Measurements from ENCODE around the gene SPOCK1. TPM values are rescaled to one million over a fixed set of nuclear protein-coding genes. Genes with fewer than 3 reads are reported as not detected.

Gene SPOCK1
- total RNA-seq, 1 experiment from 2014 or later = 9.8 TPM

- DNase-seq (peak; percentile 44), ATAC-seq (peak; percentile 45; the same call in 1 of the 2 replicates)
- Histone ChIP-seq H3K9me3 (ENCODE audit: low read length) (no peaks in the 10 kb centered on the region), H3K9ac (ENCODE audit: low read length) (no peak overlapping the region), H3K4me3 (ENCODE audit: low read length) (no peak overlapping the region), H3K27ac (ENCODE audit: low read length) (no peak overlapping the region), H3K4me1 (ENCODE audit: insufficient read depth, low read length) (peaks cover 10% of the 10 kb centered on the region), H3K4me2 (ENCODE audit: low read length) (no peak overlapping the region), H3K9me2 (replicated peaks; ENCODE audit: low read length) (no peaks in the 10 kb centered on the region), H3K36me3 (ENCODE audit: low read depth, low read length) (no peaks in the 10 kb centered on the region), H3F3A (ENCODE audit: low read length, unreplicated experiment) (no peaks in the 10 kb centered on the region), H2AFZ (ENCODE audit: low read length) (no peak overlapping the region), H3K79me2 (ENCODE audit: low read length) (no peaks in the 10 kb centered on the region), H3K27me3 (ENCODE audit: low read length) (no peaks in the 10 kb centered on the region), H4K20me1 (ENCODE audit: low read length) (no peaks in the 10 kb centered on the region)
- intact Hi-C loops (cut with micrococcal nuclease) = no loop called here
- peak; percentile 37; the same call in 1 of the 2 replicates for TF ChIP-seq CTCF (conservative IDR thresholded peaks at IDR 0.05; ENCODE audit: low read depth, low read length)
- no peak for TF ChIP-seq EZH2 (IDR thresholded peaks at IDR 0.05; ENCODE audit: low read length, unreplicated experiment)
- BruUV-seq (replicated peaks) = no TSS peak
- ChIA-PET POLR2A (ENCODE audit: unreplicated experiment) (no interaction called here), CTCF (no interaction called here)
Observed at GRCh38 chr5:137199966-137200365, 299.2 kb downstream of the SPOCK1 start.

- Histone ChIP-seq H2AFZ (ENCODE audit: low read length) (no peak overlapping the region), H3K4me2 (ENCODE audit: low read length) (no peak overlapping the region), H3F3A (ENCODE audit: low read length, unreplicated experiment) (no peaks in the 10 kb centered on the region), H3K79me2 (ENCODE audit: low read length) (no peaks in the 10 kb centered on the region), H3K4me3 (ENCODE audit: low read length) (no peak overlapping the region), H3K9me2 (replicated peaks; ENCODE audit: low read length) (no peaks in the 10 kb centered on the region), H3K4me1 (ENCODE audit: insufficient read depth, low read length) (peaks cover 10% of the 10 kb centered on the region), H4K20me1 (ENCODE audit: low read length) (no peaks in the 10 kb centered on the region), H3K27me3 (ENCODE audit: low read length) (no peaks in the 10 kb centered on the region), H3K9me3 (ENCODE audit: low read length) (no peaks in the 10 kb centered on the region), H3K27ac (ENCODE audit: low read length) (no peak overlapping the region), H3K36me3 (ENCODE audit: low read depth, low read length) (no peaks in the 10 kb centered on the region), H3K9ac (ENCODE audit: low read length) (no peak overlapping the region)
- ATAC-seq = no peak
- ChIA-PET CTCF (no interaction called here), POLR2A (ENCODE audit: unreplicated experiment) (no interaction called here)
- intact Hi-C loops (cut with micrococcal nuclease) = no loop called here
- TF ChIP-seq EZH2 (IDR thresholded peaks at IDR 0.05; ENCODE audit: low read length, unreplicated experiment) (no peak), EZH2phosphoT487 (IDR thresholded peaks at IDR 0.05; ENCODE audit: borderline replicate concordance, low read length) (no peak), CTCF (conservative IDR thresholded peaks at IDR 0.05; ENCODE audit: low read depth, low read length) (no peak)
- no peak for DNase-seq
- no TSS peak for BruUV-seq (replicated peaks)
Observed at GRCh38 chr5:137199201-137199600, 299.9 kb downstream of the SPOCK1 start.

- ChIA-PET CTCF (no interaction called here), POLR2A (ENCODE audit: unreplicated experiment) (interaction anchor here (0.6 kb wide), 1 partner anchor 383 kb away, joined by 7 read pairs; no protein-coding TSS in a partner anchor)
- Histone ChIP-seq H3K36me3 (ENCODE audit: low read depth, low read length) (no peaks in the 10 kb centered on the region), H3K27ac (ENCODE audit: low read length) (no peak overlapping the region), H3F3A (ENCODE audit: low read length, unreplicated experiment) (no peaks in the 10 kb centered on the region), H3K4me3 (ENCODE audit: low read length) (no peak overlapping the region), H3K27me3 (ENCODE audit: low read length) (no peaks in the 10 kb centered on the region), H3K4me2 (ENCODE audit: low read length) (no peak overlapping the region), H3K4me1 (ENCODE audit: insufficient read depth, low read length) (peaks cover 39% of the 10 kb centered on the region), H3K9me3 (ENCODE audit: low read length) (no peaks in the 10 kb centered on the region), H4K20me1 (ENCODE audit: low read length) (no peaks in the 10 kb centered on the region), H3K9ac (ENCODE audit: low read length) (no peak overlapping the region), H2AFZ (ENCODE audit: low read length) (no peak overlapping the region), H3K9me2 (replicated peaks; ENCODE audit: low read length) (no peaks in the 10 kb centered on the region), H3K79me2 (ENCODE audit: low read length) (no peaks in the 10 kb centered on the region)
- no peak for TF ChIP-seq CTCF (conservative IDR thresholded peaks at IDR 0.05; ENCODE audit: low read depth, low read length)
- no peak for TF ChIP-seq EZH2phosphoT487 (IDR thresholded peaks at IDR 0.05; ENCODE audit: borderline replicate concordance, low read length)
- TF ChIP-seq EZH2 (IDR thresholded peaks at IDR 0.05; ENCODE audit: low read length, unreplicated experiment) = no peak
- intact Hi-C loops (cut with micrococcal nuclease) = no loop called here
- BruUV-seq (replicated peaks) = no TSS peak
- DNase-seq (peak; percentile 80), ATAC-seq (no peak)
Observed at GRCh38 chr5:137195483-137195882, 303.6 kb downstream of the SPOCK1 start.
